Measurements from ENCODE around the gene VPS18. TPM values are rescaled to one million over a fixed set of nuclear protein-coding genes. Genes with fewer than 3 reads are reported as not detected.

The VPS18 gene
- total RNA-seq, 1 experiment from 2014 or later: 16.9 TPM

- ChIA-PET CTCF (no interaction called here), POLR2A (no interaction called here), RAD21 (ENCODE audit: low non-redundant PET in 1 of 2, low total read pairs in 2 of 2, uncharacterized antibody in 2 of 2, unreplicated experiment in 2 of 2) (no interaction called here)
- BruUV-seq (replicated peaks): no TSS peak
- ATAC-seq: no peak
- Histone ChIP-seq H3K9me3 (ENCODE audit: control insufficient read depth in 1 of 2, insufficient read depth in 1 of 2, low read depth in 1 of 2, low read length in 2 of 2) (no peaks in the 10 kb centered on the region), H3K36me3 (ENCODE audit: control insufficient read depth in 1 of 2, insufficient read depth in 2 of 2, low read length in 2 of 2) (no peaks in the 10 kb centered on the region), H2AFZ (ENCODE audit: low read depth, low read length, poor library complexity, severe bottlenecking) (no peak overlapping the region), H3K27ac (ENCODE audit: low read depth, low read length) (no peak overlapping the region; the same call in 1 of the 2 replicates), H3K9ac (ENCODE audit: low read length) (no peak overlapping the region), H3K27me3 (ENCODE audit: insufficient read depth, low read length) (no peaks in the 10 kb centered on the region), H3K79me2 (ENCODE audit: insufficient read depth, low read length) (no peaks in the 10 kb centered on the region), H3K4me2 (ENCODE audit: low read length) (no peak overlapping the region), H3K4me3 (replicated peaks in 1 of 2; ENCODE audit: low read depth in 1 of 2, low read length in 2 of 2) (no peak overlapping the region), H4K20me1 (ENCODE audit: insufficient read depth) (no peaks in the 10 kb centered on the region), H3K9me2 (ENCODE audit: insufficient read depth) (no peaks in the 10 kb centered on the region), H3K4me1 (ENCODE audit: control insufficient read depth in 1 of 2, insufficient read depth in 2 of 2, low read length in 2 of 2) (peaks cover 10% of the 10 kb centered on the region in 2 experiments; a peak in 3 of 4 replicates)
- TF ChIP-seq JUND (IDR thresholded peaks at IDR 0.05): no peak
- no peak for TF ChIP-seq YY1 (IDR thresholded peaks at IDR 0.05; ENCODE audit: extremely low read depth, insufficient replicate concordance, low read depth, low read length)
- TF ChIP-seq CTCF (IDR thresholded peaks at IDR 0.05 in 2 of 3, conservative IDR thresholded peaks at IDR 0.05 in 1 of 3; ENCODE audit: borderline replicate concordance in 1 of 3, insufficient read depth in 1 of 3, low read depth in 2 of 3, low read length in 2 of 3): no peak
- TF ChIP-seq CEBPB (IDR thresholded peaks at IDR 0.05; ENCODE audit: low read depth): no peak
- no peak for TF ChIP-seq CBX3 (IDR thresholded peaks at IDR 0.05; ENCODE audit: low read depth)
- no peak for TF ChIP-seq REST (IDR thresholded peaks at IDR 0.05; ENCODE audit: low read depth)
- TF ChIP-seq RAD21 (IDR thresholded peaks at IDR 0.05; ENCODE audit: low read depth): no peak
- TF ChIP-seq FOSL1 (IDR thresholded peaks at IDR 0.05; ENCODE audit: low read depth): no peak
- no peak for TF ChIP-seq POLR2A (IDR thresholded peaks at IDR 0.05; ENCODE audit: borderline replicate concordance, extremely low read depth, insufficient read depth, insufficient read length)
- no peak for TF ChIP-seq MAX (IDR thresholded peaks at IDR 0.05)
- no peak for TF ChIP-seq EZH2phosphoT487 (IDR thresholded peaks at IDR 0.05; ENCODE audit: borderline replicate concordance)
- TF ChIP-seq SP1 (IDR thresholded peaks at IDR 0.05; ENCODE audit: low read depth): no peak
- no peak for TF ChIP-seq ZNF274 (IDR thresholded peaks at IDR 0.05; ENCODE audit: low read depth, low read length)
- no peak for TF ChIP-seq ELF1 (IDR thresholded peaks at IDR 0.05; ENCODE audit: borderline replicate concordance, low read depth)
- TF ChIP-seq SIN3A (IDR thresholded peaks at IDR 0.05; ENCODE audit: low read depth): no peak
- intact Hi-C loops (cut with micrococcal nuclease): loop anchor here (10.0 kb wide), 1 partner anchor 248 kb away; no protein-coding TSS in a partner anchor
- no peak for DNase-seq (ENCODE audit: low read depth, low spot score)
These were observed 42.7 kb downstream of the VPS18 start for GRCh38 chr15:40936709-40937666.

Data from HCT116 (cell line).